Measurements from ENCODE around the gene METTL24.
"Not testable (repeated sequence)": the region's sequence is repeated elsewhere in the genome, so short reads cannot be mapped to it uniquely, and the experiment has no call there.

Gene METTL24

GRCh38 chr6:110359556-110359955, 1.4 kb upstream of the METTL24 start:
- no peak for DNase-seq

- no peak for DNase-seq
These were observed 508 bp upstream of the METTL24 start for GRCh38 chr6:110358553-110359160.

GRCh38 chr6:110357298-110357663, 868 bp downstream of the METTL24 start:
- no peak for DNase-seq

- DNase-seq: no peak
These were observed 1.4 kb downstream of the METTL24 start for GRCh38 chr6:110356778-110357177.

GRCh38 chr6:110355727-110356126, 2.4 kb downstream of the METTL24 start:
- no peak for DNase-seq

DNA sequence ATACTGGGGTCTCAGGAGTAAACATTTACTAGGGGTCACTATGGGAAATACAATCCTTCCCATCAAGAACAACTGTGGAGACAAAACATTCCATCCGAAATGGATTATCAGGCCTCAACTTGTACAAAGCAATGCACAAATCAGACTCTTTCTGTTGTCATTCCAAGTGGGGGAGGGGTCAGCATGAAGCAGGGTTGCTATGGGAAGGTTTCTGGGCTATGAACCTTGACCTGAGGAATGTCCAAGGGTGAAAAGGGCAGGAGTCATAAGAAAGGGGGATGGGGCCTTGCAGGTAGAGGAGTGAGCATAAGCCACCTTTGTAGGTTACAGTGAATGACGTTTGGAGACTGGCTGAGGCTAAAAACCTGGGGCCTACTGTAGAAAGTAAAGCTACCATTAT, 3.1 kb downstream of the METTL24 start:
- no peak for DNase-seq

- DNase-seq: no peak
These were observed 4.0 kb downstream of the METTL24 start for GRCh38 chr6:110354153-110354552.

DNA sequence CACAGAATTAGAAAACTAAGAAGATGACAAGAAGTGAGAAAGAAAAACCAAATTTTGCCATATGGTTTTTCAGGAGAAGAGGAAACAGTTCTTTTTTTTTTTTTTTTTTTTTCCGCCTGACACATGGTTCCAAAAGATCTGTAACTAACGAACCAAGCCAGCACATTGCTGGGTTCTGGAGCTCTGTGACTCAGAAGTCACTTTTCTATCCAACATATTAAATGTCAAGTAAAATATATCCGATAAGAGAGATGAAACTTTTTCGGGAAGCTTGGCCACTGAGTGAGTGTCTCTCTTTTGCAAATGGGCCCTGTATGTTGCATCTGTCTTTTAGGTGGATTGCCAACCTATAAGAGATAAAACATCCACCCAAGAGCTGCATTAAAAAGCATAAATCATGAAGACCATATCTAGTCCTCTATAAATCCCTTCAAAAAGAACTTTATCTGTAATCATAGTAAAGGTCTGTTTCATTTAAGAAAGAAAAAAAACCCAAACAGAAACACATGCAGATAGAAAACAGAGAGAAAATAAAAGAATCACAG, 4.6 kb downstream of the METTL24 start:
- no peak for DNase-seq

GRCh38 chr6:110352563-110353262, 5.4 kb downstream of the METTL24 start:
- no peak for DNase-seq

DNA sequence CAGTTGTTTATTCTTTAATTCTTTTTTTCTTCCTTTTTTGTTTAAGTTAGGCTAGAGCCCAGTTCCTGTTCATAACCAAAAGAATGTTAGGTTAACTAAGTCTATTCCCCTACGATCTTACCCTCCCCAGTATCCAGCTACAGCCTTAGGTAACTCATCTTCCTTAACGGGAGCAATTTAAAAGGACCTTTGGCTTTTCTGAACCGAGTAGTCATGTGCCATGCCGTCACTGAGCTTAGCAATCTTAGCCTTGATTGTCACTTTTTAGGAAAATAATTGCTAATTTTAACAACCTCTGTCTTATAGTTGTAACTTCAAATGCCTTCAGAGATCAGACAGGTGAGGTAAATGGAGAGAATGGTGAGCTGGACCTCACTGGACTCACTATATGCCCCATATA, 6.2 kb downstream of the METTL24 start:
- no peak for DNase-seq

- DNase-seq: no peak
These were observed 6.6 kb downstream of the METTL24 start for GRCh38 chr6:110351546-110351945.

GRCh38 chr6:110350593-110350992, 7.6 kb downstream of the METTL24 start:
- DNase-seq: not testable (repeated sequence)

DNA sequence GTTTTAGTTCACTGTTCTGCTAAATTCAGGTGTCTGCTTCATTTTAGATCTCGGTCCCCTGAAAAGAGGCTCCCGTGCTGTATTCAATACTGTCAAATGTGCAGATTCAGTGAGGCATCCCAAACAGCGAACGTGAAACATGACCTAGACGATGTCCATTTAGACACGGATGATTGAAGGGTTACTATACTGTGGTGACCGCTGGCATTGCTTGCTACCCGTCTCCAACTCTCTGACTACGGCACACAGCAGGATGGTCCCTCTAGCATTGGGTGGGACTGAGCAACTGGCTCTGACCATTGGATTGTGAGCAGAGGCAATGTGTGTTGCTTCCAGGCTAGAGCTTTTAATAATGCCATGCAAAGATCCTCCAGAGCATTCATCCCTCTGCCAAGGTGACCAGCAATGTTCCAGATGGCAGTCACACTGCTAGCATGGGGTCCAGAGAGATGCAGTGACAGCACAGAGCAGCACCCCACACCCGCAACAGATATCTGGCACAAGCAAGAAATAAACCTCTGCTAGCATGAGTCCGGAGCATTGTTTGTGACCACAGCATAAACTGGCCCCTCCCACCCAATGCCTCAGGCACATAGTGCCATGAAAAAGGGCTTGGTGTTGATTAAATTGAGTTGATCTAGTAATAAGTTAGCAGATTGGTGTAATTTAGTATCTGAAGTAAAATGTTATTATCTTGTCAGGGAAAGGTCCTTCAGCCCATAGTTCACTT, 9.0 kb downstream of the METTL24 start:
- DNase-seq: no peak

DNA sequence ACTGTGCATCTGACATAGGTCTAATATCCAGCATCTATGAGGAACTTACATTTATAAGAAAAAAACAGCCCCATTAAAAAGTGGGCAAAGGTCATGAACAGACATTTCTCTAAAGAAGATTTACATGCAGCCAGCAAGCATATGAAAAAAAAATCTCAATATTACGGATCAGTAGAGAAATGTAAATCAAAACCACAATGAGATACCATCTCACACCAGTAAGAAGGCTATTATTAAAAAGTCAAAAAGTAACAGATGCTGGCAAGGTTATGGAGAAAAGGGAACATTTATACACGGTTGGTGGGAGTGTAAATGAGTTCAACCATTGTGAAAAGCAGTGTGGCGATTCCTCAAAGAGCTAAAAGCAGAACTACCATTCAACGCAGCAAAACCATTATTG, 13.1 kb downstream of the METTL24 start:
- DNase-seq: no peak

GRCh38 chr6:110342759-110343158, 15.4 kb downstream of the METTL24 start:
- DNase-seq: no peak

- no peak for DNase-seq
These were observed 16.2 kb downstream of the METTL24 start for GRCh38 chr6:110341663-110342596.

DNA sequence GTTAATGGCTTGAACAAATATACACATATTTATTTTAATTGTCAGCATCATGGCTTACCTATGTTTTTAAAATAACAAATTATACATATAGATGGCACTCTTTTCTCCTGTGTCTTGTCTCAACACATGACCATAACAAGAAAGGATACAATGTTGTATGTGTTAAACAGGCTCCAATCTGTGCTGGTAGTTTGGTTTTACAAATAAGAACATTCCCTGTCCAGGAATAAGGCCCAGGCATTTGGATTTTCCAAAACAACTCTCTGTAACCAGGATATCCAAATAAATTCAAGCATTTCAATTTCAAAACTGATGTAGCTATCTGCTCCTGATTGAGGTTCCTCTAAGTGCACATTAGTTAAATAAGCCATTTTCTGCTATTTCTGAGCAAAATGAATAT, 17.1 kb downstream of the METTL24 start:
- no peak for DNase-seq

DNA sequence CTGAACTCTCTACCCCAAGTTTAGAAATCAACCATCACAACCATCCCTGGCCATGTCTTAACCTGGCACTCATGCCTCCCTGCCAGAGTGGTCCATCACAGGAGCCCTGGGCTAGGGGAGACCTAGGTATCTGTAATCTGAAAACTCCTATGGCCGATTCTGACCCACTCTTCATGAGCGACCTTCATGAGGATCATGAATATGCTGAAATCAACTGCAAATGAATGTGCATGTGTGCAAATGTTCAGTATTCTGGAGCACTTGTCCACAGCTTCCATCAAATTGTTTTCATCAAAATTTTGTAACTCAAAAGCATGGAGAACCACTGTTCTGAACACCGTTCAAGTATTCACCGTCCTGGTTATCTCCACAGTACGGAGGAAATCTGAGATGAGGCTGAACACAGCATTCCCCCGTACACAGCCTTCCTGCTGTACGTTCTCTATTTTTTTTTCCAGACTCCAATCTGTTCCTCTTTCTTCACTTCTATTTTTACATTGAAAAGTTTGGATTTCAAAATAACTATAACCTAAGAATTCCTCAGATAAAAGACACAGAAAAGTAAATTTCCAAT, 17.7 kb downstream of the METTL24 start:
- no peak for DNase-seq

DNA sequence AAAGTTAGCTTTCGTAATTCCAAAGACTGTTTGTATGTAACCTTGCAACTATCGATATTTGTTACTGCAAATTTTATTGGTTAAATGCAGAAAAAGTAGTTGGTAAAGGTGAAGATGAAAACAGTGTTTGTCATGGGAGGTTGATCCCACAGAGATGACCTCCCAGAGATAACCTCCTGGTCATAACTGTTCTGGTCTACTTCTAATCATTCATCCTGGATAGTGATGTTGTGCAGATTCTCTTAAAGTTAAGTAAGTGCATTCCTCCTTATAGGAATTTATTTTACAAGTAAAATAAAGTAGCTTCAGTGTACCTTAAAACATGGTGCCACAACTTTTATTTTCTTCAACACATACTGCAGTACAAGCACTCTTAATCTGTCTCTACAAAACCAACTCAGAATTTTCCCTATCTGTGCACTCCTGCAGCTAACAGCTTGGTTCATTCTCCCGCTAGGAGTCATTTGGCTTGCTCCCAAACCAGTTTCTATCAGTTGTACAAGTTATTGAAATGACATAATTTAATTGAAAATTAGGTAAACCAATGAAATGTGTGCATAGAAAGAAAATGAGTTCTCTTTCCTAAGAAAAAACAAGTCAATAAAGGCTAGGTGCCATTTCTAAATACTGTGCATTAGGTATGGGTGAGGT, 19.2 kb downstream of the METTL24 start:
- DNase-seq: no peak

GRCh38 chr6:110337486-110337885, 20.7 kb downstream of the METTL24 start:
- DNase-seq: no peak

- DNase-seq: no peak
These were observed 23.5 kb downstream of the METTL24 start for GRCh38 chr6:110334423-110335180.
